GM12865 (cell line): ENCODE results near the gene KITLG.

Experiments used
- DNase-seq: peaks from one replicate; pipeline ENCODE4 v3.0.0; 2010; ENCODE audit warnings: low read depth
- H3K4me3 ChIP-seq: 2 replicates; pipeline ENCODE4 v1.5.1; 2011; ENCODE audit warnings: mild to moderate bottlenecking, low read depth, low read length, control low read depth
- TF ChIP-seq, protein P1 (sequence below): IDR thresholded peaks from 2 replicates; pipeline ENCODE4 v1.5.1; 2011; ENCODE audit warnings: low read length, control low read depth, low read depth, inconsistent platforms; ENCODE audit not compliant: insufficient read depth; ENCODE audit errors: missing control alignments

The KITLG gene

DNA sequence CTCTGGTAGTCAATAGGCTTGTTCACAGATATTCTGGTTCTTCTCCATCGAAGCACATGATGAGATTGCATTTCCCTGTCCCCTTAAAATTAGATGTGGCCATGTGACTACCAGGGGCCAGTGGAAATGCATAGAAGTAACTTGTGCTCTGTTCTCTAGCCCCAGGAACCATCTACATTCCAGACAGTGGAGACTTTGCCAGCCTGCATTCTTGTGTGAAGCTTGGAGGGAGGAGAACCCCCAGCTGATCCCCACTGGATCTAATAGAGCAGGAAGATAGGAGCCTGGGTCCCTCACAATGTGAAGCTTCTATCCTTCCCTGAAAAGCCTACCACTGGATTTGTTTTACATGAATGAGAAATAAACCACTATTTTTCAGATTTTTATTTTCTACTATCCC lies 130.1 kb downstream of the KITLG start:
- DNase-seq, result no peak
- no peak overlapping the region for H3K4me3 ChIP-seq
- TF ChIP-seq, protein P1, sequence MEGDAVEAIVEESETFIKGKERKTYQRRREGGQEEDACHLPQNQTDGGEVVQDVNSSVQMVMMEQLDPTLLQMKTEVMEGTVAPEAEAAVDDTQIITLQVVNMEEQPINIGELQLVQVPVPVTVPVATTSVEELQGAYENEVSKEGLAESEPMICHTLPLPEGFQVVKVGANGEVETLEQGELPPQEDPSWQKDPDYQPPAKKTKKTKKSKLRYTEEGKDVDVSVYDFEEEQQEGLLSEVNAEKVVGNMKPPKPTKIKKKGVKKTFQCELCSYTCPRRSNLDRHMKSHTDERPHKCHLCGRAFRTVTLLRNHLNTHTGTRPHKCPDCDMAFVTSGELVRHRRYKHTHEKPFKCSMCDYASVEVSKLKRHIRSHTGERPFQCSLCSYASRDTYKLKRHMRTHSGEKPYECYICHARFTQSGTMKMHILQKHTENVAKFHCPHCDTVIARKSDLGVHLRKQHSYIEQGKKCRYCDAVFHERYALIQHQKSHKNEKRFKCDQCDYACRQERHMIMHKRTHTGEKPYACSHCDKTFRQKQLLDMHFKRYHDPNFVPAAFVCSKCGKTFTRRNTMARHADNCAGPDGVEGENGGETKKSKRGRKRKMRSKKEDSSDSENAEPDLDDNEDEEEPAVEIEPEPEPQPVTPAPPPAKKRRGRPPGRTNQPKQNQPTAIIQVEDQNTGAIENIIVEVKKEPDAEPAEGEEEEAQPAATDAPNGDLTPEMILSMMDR, result no peak

DNA sequence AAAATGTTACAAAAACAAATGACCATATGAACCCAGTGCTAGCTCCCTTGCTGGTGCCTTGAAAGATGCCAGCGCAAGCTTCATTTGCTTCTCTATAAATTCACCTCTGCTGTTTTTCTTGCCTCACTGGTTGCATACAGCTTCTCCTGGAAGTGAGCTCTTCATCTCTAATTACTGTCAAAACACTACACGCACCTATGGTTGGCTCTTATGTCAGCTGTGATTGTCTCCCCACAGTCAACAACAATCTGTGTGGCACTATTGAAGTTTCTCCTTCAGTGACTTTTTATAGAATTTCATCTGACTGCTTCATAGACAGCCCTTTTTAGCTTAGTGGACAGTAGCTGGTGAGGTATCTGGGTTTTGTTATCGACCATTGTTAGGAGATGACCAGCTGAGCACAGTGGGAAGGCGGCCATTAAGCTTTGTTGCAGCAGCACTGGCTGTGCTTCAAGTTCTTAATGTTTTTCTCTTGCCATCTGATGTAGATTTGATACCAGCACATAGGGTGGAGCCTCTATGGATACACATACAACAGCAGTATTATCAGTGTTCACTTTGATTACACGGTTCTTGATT lies 131.8 kb downstream of the KITLG start:
- TF ChIP-seq, protein P1, result no peak

DNA sequence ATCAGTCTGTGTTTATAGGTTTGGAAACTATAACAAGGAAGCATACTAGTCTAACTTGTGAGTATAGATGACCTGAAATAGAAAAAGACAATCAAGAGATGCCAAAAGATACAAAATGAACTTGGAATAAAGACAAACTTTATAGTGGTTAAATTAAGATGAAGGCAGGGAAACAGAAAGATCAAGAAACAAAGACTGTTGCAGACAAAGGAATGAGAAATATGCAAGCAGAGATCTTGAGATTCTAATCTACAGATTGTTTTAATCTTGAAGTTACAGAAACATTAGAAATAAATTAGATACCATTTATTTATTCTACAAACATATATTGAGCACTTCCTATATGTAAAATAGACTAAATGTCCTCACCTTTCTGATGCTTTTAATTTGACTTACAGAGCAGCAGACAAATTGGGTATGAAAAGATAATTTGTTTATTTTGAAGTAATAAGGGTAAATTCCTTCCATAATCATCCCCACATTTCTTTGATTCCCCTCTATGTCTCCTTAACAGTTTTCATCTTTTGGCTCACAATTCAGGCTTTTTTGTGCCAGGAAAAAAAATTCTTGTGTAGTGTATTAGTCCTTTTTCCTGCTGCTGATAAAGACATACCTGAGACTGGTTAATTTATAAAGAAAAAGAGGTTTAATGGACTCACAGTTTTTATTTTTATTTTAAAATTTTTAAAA lies 134.4 kb downstream of the KITLG start:
- H3K4me3 ChIP-seq, result no peak overlapping the region
- TF ChIP-seq, protein P1, result no peak
- DNase-seq, result no peak

More for the DNA sequence above, 131.8 kb downstream of the KITLG start:
- no peak for DNase-seq
- no peak overlapping the region for H3K4me3 ChIP-seq

DNA sequence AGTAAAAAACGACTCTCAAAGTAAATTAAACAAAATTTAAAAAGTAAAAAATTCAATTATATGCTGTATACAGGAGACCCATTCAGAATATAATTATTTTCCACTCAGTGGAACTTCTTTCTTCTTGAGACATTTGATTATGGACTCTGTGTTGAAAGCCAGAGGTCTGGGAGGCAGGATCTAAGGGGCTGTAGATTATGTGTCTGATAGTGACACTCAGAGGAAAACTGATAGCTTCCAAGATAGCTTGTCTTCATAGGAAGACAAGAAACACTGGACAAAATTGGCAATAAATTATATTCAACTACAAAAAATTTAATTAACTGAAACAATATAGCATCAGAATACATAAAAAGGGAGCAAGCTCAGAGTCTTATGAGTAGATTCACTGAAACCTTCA lies 135.8 kb downstream of the KITLG start:
- no peak for DNase-seq
- TF ChIP-seq, protein P1, result no peak
- no peak overlapping the region for H3K4me3 ChIP-seq
